NCI-H526 treated with DMSO at 0.1 percent for 48 hours (cell line): ENCODE results near the gene TBX4.
"Not testable (repeated sequence)": the region's sequence is repeated elsewhere in the genome, so short reads cannot be mapped to it uniquely, and the experiment has no call there.

Experiments
- DNase-seq: peaks from one replicate; lab custom pipeline; 2025; lab: John Stamatoyannopoulos, UW

Gene TBX4

DNA sequence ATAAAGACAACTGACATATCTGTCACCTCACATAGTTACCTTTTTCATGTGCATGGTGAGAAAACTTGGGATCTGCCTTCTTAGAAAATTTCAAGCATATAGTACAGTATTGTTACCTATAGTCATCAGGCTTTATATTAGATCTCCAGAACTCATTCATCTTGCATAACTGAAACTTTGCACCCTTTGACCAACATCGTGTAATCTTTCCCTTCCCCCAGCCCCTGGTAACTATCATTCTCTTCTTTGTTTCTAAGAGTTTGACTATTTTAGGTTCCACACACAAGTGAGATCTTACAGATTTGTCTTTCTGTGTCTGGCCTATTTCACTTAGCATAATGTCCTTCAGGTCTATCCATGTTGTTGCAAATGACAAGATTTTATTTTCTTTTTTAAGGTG, 22.9 kb upstream of the TBX4 start:
- DNase-seq, result no peak

DNA sequence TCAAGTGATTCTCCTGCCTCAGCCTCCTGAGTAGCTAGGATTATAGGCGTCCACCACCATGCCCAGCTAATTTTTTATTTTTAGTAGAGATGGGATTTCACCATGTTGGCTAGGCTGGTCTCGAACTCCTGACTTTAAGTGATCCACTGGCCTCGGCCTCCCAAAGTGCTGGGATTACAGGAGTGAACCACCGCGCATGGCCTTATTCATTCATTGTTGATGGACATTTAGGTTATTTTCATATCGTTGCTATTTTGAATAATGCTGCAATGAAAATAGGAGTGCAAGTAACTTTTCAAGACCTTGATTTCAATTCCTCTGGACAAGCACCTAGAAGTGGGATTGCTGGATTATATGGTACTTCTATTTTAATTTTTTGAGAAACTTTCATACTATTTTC, 22.4 kb upstream of the TBX4 start:
- DNase-seq, result not testable (repeated sequence)

DNA sequence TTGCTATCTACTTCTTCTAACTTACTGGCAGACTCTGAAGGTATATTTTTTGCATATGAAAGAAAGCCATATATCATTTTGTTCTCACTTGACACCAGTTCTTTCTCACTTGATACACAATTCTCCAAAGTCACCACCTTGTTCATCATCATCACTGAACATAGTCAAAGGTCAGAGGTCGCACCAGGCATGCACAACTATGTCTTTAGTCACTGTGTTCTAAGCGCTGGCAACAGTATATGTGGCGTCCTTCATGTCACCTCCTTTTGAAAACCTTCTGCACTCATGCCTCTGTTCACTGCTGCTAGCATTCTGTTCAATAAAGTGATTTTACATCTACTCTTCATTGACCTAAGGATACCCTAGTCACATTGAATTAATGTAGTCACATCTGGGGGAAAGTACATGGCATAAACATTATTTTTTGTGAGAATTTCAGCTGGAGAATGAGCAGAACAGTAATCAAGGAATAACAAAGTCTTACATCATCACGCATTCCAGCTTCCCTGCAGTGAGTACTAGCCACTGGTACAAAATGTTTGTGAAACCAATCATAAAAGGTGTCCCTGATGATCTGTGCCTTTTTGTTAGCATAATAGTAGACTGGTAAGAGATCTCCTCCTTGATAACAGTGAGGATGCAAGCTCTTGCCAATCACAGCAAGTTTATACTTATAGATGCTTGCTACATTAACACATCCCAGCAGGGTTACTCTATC, 20.5 kb upstream of the TBX4 start:
- DNase-seq, result no peak

DNA sequence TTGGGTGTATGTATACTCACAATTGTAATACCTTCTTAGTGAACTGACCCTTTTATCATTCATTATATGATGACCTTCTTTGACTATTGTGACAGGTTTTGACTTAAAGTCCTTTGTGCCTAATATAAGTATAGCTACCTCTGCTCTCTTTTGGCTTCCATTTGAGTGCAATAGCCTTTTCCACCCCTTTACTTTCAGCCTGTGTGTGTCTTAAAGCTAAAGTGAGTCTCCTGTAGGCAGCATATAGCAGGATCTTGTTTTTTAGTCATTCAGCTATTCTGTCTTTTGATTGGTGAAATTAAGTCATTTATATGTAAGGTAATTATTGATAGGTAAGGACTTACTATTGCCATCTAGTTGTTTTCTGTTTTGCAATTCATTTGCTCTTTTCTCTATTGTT, 15.9 kb upstream of the TBX4 start:
- no peak for DNase-seq

DNA sequence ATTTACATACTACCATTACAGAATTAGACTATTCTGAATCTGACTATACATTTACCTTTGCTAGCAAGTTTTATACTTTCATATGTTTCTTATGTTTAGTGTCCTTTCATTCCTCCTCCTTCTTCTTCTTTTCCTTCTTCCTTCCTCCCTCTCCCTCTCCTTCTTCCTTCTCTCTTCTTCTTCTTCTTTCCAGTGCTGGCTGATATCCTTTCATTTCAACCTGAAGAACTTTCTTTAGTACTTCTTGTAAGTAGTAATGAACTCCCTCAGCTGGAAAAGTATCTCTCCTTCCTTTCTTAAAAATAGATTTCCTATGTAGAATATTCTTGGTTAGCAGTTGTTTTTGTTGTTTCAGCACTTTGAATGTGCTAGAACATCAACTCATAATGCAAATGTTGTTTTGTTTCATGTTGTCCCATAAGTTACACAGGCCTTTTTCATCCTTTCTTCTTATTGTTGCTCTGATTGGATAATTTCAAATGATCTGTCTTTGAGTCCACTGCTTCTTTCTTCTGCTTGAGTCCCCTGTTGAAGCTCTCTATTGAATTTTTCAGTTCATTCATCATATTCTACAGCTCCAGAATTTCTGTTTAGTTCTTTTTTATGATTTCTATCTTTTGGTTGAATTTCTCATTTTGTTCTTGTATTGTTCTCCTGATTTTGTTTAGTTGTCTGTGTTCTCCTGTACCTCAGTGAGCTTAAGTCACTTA, 15.1 kb upstream of the TBX4 start:
- no peak for DNase-seq

DNA sequence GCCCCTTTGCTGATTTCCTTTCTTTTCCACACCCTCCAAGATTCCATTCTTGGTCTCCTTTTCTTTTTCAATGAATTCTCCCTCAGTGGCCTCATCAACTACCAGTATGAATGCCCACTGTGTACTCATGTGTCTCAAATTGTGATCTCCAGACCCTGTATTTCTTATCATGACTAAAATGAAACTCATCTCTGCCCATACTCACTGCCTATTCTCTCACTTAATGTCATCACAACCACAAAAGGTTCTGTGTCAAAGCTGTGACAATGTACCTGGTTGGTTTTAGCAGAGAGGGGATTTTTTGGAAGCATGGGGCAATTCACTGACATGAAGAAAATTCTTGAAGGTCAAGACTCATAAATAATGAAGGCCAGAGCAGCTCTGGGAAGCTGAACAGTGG, 11.5 kb upstream of the TBX4 start:
- DNase-seq, result no peak

DNA sequence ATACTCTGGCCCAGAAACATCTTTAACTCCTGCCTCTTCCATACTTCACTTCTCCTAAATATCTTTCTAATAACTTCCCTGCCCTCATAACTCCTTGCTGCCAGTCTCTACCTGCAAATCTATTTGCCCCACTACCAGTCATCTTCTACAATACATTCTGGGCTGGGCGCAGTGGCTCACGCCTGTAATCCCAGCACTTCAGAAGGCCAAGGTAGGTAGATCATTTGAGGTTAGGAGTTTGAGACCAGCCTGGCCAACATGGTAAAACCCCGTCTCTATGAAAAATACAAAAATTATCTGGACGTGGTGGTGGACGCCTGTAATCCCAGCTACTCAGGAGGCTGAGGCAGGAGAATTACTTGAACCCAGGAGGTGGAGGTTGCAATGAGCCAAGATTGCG, 10.7 kb upstream of the TBX4 start:
- not testable (repeated sequence) for DNase-seq

DNA sequence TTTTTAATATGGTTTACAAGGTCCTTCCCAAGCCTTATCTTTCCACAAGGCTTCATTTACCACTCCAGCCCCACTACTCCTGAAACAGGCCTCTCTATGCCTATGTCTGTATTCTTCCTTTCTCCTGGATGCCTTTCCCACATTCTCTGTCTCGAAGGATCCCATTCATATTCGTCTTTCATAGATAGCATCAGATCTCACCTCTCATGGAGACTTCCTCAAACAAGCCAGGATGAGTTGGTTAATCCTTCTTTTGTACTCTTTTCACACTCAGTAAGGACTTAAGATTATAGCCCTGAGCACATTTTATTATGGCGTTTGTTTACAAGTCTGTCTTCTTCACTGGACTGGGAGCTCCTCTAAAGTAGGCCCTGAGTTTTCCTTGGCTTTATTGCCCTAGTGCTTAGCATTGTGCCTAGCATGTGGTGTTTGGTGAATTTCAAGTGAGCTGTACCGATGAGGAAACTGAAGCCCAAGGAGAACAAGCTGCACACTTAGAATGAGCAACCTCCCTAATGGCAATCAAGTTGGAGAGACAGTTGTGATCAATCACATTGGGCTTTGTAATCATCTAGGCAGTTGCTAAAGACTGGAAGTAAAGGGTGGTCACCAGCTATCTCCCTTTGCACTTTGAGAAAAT, 10.0 kb upstream of the TBX4 start:
- no peak for DNase-seq

DNA sequence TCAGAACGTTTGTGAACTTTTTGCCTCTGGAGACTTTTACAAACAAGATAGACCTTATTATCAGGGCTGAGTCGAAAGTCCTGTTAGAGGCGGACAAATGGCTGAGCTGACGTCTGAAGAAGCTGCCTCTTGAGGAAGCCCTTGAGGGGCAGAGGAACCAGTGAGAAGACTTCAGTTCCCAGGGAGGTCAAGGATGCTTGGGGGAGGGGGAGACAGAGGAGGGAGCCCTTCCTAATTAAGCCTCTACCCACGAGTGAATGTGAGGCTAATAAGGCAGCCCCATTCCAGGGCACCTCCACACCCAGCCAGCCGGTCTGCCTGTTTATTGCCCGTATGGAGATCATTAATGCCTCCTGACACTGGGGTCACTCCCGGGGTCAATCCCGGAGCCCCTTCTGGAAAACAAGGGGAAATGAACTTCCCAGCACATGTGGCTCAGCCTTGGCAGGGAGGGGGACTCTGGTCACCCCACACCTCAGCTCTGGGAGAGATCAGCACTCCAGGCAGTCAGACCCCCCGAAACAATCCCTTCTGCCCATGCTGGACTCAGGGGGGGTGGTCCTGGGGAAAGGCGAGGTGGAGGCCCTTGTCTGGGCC, 9.2 kb upstream of the TBX4 start:
- DNase-seq, result no peak

DNA sequence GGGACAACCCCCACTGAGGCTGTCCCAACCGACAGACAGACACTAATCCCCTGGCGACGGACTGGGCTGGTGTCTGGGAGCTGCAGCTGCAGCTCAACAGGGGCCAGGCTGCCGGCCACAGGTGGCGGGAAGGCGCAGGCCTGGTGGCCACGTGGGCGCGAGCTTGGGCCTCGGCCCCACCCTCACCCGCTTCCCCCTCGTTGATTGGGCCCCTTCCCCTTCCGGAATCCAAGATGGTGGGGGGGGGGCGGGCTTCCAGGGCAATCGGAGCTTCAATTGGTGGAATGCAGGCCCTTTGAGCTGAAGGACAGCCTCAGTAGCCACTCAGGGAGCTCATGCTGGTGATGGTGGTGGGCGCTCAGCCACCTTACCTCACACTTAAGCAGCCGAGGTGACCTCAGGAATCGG, 8.7 kb upstream of the TBX4 start:
- no peak for DNase-seq

DNA sequence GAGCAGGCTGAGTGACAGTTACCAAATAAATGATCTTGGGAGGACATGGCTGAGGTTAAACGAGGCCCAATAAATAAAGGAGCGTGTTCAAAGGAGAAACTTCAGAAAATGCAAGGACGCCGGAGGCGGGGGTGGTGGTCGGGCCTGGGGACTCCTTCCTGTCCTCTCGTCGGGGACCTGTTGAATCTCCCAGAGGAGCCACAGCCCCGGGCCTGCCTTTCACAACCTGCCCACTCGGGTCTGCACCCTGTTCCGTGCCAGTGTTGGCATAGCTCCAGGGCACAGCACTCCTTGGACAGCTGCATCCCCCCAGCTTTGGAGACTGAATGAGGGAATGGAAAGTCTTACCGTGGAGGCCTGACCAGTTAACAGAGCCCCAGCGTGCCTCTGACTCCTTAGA, 8.1 kb upstream of the TBX4 start:
- DNase-seq, result no peak

DNA sequence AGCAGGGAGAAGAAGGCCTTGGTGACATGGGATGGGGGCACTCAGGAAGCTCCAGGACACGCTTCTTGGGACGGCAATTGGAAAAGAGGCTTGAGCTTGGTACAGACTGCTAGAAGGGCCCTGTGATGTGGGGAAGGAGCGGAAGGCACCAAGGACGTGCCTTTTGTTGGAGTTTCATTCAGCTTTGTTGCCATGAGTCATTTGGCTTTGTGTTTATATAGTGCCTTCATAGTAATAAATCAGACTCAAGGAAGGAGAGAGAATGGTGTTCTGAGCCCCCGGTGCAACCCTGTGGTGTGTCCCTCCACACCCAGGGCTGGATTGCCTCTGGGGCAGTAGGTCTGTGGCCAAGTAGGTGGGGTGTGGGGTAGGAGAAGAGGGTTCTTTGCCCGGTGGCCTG, 7.4 kb upstream of the TBX4 start:
- DNase-seq, result no peak

DNA sequence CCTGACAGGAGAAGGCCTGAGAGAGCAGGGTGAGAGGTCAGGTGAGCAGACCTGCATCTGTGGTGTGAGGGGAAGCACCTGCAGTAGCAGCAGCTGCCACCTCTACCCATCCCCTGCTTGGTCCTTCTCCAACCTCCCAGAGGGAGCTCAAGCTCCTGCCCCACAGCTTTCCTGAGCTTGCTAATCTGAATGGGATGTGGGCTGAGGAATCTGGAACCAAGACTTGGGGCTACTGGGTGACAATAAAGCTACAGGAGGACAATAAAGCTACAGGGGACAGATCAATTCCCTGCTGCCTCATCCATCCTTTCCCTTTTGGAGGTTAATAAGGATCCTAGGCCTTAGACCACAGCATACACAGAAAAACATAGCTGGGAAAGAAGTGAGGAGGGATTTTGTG, 4.9 kb upstream of the TBX4 start:
- no peak for DNase-seq

DNA sequence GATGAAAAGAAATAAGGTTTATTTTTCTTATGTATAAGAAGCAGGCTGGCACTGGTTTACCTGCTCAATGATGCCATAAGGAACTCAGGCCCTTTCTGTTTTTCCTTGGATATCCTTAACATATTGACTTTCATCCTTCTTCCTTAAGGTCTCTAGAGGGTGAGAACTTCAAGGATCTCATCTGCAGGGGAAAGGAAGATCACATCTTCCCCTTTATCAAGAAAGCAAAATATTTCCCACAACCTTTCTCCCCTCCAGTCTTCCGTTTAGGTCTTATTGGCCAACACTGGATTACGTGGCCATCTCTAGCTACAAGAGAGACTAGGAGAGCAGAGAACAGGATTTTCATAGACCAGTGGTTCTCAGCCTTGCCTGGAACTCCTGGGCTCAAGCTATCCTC, 4.2 kb upstream of the TBX4 start:
- no peak for DNase-seq

DNA sequence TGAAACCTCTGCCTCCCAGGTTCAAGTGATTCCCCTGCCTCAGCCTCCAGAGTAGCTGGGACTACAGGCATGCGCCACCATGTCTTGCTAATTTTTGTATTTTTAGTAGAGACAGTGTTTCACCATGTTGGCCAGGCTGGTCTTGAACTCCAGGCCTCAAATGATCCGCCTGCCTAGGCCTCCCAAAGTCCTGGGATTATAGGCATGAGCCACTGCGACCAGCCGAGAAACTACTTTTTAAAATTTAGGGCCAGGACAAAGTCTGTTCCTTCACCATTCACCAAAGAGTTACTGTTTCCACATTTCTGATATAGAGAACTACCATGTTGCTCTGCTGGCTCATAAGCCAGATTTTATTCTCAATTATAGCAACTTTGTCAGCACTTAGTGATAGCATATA, 3.1 kb upstream of the TBX4 start:
- DNase-seq, result not testable (repeated sequence)

DNA sequence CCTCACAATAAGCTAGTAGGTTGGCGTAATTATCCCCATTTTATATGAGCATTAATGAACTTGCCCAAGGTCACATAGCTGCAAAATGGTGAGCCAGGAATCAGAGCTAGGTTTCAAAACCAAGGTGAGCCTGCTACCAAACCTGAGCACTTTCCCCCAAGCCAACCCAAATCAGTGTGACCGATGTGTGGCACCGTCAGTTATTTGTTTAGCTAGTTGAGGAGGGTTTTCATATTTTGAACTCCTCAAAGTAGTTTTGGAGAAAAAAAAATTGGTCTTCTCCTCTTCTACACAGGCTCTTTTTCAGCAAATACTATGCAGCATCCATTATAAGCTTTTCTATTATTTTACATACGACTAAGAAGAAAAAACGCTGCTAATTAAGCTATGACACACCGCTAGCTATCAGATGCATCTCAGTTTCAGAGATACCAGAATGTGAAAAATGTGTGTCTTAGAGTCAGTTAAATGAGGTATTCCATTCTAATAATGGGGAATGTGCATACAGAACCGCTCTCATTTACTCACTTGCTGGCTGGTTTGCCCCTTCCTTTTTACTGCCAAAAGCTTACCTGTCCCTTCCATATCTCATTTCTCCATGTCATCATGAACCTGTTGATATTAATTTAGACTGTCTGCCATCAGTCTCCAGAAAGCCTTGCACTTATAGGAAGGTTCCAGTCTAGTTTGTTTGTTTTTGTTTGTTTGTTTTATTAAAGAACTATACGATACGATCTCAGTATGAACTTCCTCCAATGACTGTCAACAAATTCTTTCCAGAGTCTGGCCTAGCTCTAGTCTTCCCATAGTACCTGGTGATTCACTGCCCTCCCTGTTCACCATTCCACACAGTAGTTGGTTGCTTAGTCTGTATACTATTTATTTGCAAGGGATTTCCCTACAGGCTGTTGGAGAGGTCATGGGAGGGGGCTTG, 2.2 kb upstream of the TBX4 start:
- no peak for DNase-seq

DNA sequence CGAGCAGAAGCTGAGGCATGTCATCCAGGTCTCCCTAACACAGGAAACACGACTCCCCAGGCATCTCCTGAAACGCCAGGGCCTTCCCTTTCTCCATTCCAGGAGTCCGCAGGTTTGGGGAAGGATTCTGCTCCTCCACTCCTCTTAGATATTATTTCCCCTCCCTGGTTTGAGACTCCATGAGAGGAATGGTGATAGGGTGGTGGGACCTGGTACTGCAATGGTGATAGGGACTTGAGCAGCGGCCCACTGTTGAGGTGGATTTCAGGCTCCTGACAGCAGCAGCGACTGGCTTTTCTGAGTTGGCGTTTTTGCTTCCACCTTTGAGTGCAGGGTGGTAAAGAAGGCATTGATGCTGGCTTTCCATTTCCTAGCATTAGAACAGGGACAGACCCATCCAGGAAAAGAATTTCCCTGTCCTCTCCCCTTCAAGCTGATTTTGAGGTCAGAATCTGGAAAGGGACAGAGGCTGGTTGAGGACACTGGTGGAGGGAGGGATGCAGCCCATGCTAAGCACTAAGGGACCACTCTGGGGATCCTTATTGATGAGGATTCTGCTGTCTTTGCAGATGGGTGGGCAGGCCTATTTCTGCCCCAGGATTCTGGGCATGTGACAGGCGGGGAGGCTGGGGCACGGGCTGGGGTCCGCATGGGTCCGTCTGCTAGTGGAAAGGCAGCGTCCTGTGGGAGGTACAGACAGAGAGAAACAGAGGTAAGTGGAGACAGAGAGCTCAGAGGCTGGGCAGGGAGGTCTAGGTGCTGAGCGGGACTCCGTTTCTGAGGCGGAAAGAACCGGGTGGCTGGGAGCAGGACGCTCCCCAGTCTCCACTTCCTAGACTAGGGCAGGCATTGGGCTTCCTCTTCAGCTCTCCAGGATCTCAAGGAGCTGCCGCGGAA, 1.3 kb upstream of the TBX4 start:
- no peak for DNase-seq

DNA sequence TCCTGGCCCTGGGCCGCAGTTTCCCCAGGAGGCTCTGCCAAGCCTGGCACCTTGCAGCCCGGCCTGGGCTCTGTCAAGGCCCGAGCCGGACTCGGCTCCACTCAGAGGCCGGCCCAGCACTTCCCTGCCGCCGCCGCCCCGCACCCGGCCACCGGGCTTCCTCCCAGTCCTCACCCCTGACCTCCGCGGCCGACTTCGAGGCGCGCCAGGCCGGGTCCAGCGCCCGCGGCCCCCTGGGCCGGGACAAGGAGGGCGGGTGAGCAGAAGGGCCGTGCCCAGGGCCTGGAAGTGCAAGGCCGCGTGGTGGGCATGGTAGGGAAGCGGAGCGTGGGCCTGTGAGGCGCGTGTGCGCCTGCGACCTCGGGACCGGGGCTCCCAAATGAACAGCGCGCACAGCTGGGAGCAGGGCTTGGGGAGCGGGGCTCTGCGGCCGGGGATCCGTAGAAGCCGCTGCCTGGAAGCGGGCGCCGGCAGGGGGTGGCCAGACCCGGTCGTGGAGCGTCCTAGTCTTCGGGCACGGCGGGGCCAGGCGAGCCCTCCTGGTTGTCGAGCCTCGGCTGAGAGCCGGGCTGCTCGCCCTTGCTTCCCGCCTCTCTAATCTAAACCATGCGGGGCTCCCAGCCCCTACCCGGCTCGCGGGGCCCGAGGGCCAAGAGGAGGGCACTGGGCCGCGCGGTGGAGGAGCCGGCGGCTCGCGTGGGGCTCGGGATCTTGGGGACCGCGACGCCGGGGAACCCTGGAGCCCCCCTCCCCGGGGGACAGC, 503 bp upstream of the TBX4 start:
- DNase-seq, result no peak

DNA sequence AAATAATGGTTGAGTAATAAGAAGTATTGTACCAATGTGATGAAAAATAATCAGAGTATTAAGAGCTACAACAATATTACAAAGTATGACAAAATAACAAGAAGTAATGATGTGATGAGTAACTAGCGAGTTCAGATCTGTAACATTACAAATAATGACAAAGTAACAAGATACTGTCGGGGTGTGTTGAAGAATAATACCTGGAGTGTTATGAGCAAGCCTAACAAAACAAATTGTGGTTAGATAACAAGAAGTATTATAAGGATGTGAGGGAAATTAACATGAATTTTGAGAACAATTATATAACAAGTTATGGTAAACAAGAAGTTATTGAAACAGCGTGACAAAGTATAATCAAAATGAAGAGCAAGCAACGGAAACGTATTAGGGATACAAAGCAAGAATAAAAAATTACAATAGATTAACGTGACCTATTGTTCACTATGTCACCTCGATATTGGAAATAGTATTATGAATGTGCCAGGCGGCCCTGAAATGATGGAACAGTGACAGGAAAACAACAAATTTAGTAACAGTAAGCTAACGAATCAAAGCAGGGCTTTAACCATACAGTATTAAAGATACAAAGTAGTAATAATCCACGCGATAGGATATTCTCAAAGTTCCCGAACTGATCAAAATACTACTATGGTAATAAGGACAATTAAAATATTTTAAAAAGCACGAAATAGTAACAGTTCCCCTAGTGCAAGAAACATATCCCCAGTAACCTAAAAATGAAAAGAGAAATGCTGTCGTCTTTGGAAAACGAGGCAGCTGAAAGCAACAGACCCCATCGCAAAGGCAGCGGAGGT, 1.6 kb downstream of the TBX4 start:
- no peak for DNase-seq
